ENCODE measurements around the gene ZSCAN26.

DNA sequence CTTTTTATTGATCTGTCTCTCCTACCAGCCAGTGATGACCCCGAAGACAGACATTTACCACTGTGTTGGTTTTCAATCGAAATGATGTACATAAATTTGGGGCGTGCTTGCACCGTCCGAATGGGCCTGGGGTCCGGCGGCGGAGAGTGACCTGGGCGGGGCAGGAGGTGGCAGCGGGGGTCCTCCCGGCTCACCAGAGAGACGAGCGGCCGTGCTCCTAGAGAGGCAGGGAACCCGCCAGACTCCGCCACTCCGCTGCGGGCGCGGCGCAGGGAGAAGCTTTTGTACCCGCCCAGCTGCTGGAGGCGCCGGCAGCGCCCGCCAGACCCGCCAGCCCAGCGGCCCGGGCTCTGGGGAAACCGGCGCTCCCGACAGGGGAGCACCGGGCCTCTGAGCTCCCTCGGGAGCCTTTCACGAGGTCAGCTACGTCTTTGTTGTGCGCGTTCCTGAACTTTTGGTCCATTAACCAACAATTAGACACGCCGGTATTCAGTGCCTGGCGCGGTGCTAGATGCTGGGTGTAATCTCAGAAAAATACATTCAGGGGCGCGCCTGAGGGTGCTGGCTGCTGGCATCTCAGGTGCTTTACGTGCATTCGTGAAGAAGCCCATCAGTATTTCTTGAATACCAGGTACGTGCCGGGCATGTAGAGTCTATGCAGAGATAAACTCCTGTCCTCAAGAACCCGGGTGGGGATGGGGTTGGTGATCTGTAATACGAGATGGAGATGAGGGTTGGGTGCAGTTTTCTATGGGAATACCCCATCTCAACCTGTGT lies 14.5 kb downstream of the ZSCAN26 start, which contains the start of gene PGBD1:
- TF ChIP-seq, protein P1, sequence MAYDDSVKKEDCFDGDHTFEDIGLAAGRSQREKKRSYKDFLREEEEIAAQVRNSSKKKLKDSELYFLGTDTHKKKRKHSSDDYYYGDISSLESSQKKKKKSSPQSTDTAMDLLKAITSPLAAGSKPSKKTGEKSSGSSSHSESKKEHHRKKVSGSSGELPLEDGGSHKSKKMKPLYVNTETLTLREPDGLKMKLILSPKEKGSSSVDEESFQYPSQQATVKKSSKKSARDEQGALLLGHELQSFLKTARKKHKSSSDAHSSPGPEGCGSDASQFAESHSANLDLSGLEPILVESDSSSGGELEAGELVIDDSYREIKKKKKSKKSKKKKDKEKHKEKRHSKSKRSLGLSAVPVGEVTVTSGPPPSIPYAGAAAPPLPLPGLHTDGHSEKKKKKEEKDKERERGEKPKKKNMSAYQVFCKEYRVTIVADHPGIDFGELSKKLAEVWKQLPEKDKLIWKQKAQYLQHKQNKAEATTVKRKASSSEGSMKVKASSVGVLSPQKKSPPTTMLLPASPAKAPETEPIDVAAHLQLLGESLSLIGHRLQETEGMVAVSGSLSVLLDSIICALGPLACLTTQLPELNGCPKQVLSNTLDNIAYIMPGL (CRISPR knock-in tag; IDR thresholded peaks at IDR 0.05), result peak; percentile 78; the same call in 1 of the 2 replicates
- TF ChIP-seq CREB1 (CRISPR knock-in tag; IDR thresholded peaks at IDR 0.05) (no peak), NR3C1 (CRISPR knock-in tag; conservative IDR thresholded peaks at IDR 0.05; ENCODE audit: low read depth) (no peak), EMX1 (CRISPR knock-in tag; IDR thresholded peaks at IDR 0.05) (no peak)
- TF ChIP-seq, protein P2, sequence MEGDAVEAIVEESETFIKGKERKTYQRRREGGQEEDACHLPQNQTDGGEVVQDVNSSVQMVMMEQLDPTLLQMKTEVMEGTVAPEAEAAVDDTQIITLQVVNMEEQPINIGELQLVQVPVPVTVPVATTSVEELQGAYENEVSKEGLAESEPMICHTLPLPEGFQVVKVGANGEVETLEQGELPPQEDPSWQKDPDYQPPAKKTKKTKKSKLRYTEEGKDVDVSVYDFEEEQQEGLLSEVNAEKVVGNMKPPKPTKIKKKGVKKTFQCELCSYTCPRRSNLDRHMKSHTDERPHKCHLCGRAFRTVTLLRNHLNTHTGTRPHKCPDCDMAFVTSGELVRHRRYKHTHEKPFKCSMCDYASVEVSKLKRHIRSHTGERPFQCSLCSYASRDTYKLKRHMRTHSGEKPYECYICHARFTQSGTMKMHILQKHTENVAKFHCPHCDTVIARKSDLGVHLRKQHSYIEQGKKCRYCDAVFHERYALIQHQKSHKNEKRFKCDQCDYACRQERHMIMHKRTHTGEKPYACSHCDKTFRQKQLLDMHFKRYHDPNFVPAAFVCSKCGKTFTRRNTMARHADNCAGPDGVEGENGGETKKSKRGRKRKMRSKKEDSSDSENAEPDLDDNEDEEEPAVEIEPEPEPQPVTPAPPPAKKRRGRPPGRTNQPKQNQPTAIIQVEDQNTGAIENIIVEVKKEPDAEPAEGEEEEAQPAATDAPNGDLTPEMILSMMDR (IDR thresholded peaks at IDR 0.05), result no peak

All from WTC11 (cell line).